ENCODE measurements around the gene SPANXC.
"Not testable (repeated sequence)": the region's sequence is repeated elsewhere in the genome, so short reads cannot be mapped to it uniquely, and the experiment has no call there.

Gene SPANXC

GRCh38 chrX:141242417-141242816 is at the start of gene SPANXC:
SPANXC (minus strand) TSS chrX:141242517; CDS start chrX:141242457, 60 bp downstream.
- not testable (repeated sequence) for DNase-seq

- DNase-seq, result no peak
Observed at GRCh38 chrX:141279476-141279875, 37.2 kb upstream of the SPANXC start.

- no peak for DNase-seq
Observed at GRCh38 chrX:141278306-141278705, 36.0 kb upstream of the SPANXC start.

- DNase-seq, result no peak
Observed at GRCh38 chrX:141258080-141258479, 15.8 kb upstream of the SPANXC start.

GRCh38 chrX:141221611-141222010 is 20.7 kb downstream of the SPANXC start:
- no peak for DNase-seq

- no peak for DNase-seq
Observed at GRCh38 chrX:141220342-141221008, 21.8 kb downstream of the SPANXC start.

GRCh38 chrX:141214196-141214595 is 28.1 kb downstream of the SPANXC start:
- DNase-seq, result no peak

GRCh38 chrX:141201962-141202361 is 40.4 kb downstream of the SPANXC start:
- no peak for DNase-seq

All from SIG-M5 (cell line).